Natural killer cell (primary cell): ENCODE results near the gene RNF111. TPM values are rescaled to one million over a fixed set of nuclear protein-coding genes. Genes with fewer than 3 reads are reported as not detected.

Experiments used
- ATAC-seq, 3 donors: fragments of 150-1000 bp in 2 of 3; fragments of 200-7000 bp in 1 of 3; cut with Tn5 transposase; 1 replicate in 1 of 3; 2 replicates in 2 of 3; pipeline ENCODE4 v1.10.0; 2021; ENCODE audit warnings: mild to moderate bottlenecking in 2 of 3, moderate library complexity in 2 of 3
- DNase-seq, 2 donors: peaks; one replicate each; pipeline versions ENCODE4 v3.0.0 to v3.0.0-alpha.2; 2013 to 2021; ENCODE audit warnings: mixed read lengths in 1 of 2
- H3K27ac ChIP-seq: one replicate; pipeline ENCODE4 v1.5.1; 2013; ENCODE audit warnings: mild to moderate bottlenecking, low read length
- H3K27me3 ChIP-seq: one replicate; pipeline ENCODE4 v1.6.1; 2013; ENCODE audit warnings: low read length; ENCODE audit not compliant: control insufficient read depth, insufficient read depth
- H3K36me3 ChIP-seq: one replicate; pipeline ENCODE4 v1.6.1; 2013; ENCODE audit warnings: low read length; ENCODE audit not compliant: control insufficient read depth, insufficient read depth
- H3K4me1 ChIP-seq: one replicate; pipeline ENCODE4 v1.6.1; 2013; ENCODE audit warnings: low read length; ENCODE audit not compliant: control insufficient read depth, insufficient read depth
- H3K4me3 ChIP-seq: one replicate; pipeline ENCODE4 v1.5.1; 2013; ENCODE audit warnings: low read length
- H3K9me3 ChIP-seq: one replicate; pipeline ENCODE4 v1.6.1; 2013; ENCODE audit warnings: low read length; ENCODE audit not compliant: control insufficient read depth, insufficient read depth
- H3K27ac Mint-ChIP-seq, 2 donors: one replicate each; pipeline ENCODE4 v1.8.0; 2022; ENCODE audit warnings: mild to moderate bottlenecking in 2 of 2, mixed read lengths in 2 of 2, moderate library complexity in 1 of 2
- H3K27me3 Mint-ChIP-seq, 2 donors: one replicate each; pipeline ENCODE4 v1.8.0; 2022; ENCODE audit warnings: low read depth in 2 of 2, mixed read lengths in 2 of 2
- H3K36me3 Mint-ChIP-seq: one replicate; pipeline ENCODE4 v1.8.0; 2022; ENCODE audit warnings: mixed read lengths
- H3K4me1 Mint-ChIP-seq, 2 donors: one replicate each; pipeline ENCODE4 v1.8.0; 2022; ENCODE audit warnings: mixed read lengths in 2 of 2
- H3K4me3 Mint-ChIP-seq: one replicate; pipeline ENCODE4 v1.8.0; 2022; ENCODE audit warnings: mild to moderate bottlenecking, moderate library complexity, mixed read lengths
- H3K9me3 Mint-ChIP-seq, 2 donors: one replicate each; pipeline ENCODE4 v1.8.0; 2022; ENCODE audit warnings: mixed read lengths in 2 of 2
- CTCF ChIP-seq: fragments of 200-600 bp; IDR thresholded peaks from one replicate; pipeline ENCODE4 v1.8.0; 2022; ENCODE audit warnings: antibody characterized with exemption
- WGBS: methylation state at CpG from one replicate; pipeline ENCODE4 v1.1.7; 2013; ENCODE audit warnings: missing lambda C conversion rate; ENCODE audit not compliant: insufficient coverage; 5-methylcytosine and 5-hydroxymethylcytosine counted together
- intact Hi-C: fragments of 100-400 bp; cut with micrococcal nuclease; formaldehyde crosslinking; loops from one replicate; pipeline ENCODE4 v1.14.2; 2022
- total RNA-seq, 4 donors: library from RNA; stranded (reverse); fragments of 120-200 nt in 1 of 4; gene quantifications; one replicate each; pipeline versions ENCODE4 v1.2.3 to v1.2.4, GENCODE V29; 2013 to 2022

RNF111 gene
- total RNA-seq, 3 donors from 2014 or later (not counting 1 experiment from before 2014, with no cell fraction given): 39.4 to 53.1 (median 46.0) TPM

DNA sequence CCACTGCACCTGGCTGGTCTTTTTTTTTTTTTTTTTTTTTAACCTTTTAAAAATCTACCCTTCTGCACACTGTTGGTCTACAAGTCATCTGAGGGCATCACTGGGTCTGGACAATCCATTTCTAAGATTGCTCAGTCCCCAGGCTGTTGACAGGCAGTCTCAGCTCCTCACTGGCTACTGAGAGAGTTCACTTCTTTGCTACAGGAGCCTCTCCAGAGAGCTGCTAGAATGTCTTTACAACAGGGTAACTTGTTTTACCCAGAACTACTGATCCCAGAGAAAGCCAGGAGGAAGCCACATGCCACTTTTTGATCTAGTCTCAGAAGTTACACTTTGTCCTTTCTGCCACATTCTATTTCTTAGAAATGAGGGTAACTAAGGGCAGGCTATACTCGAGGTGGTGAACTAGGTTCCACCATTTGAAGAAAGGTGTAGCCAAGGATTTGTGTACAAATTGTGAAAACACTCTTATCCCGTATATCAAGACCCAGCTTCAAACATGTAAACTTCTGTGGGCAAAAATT is 111.8 kb downstream of the RNF111 start:
- no peak for ATAC-seq
- no peak overlapping the region for H3K27ac Mint-ChIP-seq

DNA sequence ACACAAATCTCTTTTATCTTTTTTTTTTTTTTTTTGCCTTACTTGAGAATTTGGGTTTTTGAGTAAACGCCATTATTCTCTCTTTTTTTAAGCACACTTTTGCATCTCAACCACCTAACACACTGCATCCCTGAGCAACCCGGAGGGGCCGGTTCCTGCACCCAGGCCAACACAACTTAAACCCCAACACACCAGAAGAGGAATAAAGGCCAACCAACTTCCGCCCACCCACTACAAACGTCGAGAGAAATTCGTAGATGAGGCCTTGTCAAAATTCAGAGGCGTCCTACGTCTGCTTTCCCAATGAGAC is 117.1 kb downstream of the RNF111 start:
- peaks cover 3% of the 10 kb centered on the region for H3K36me3 ChIP-seq
- intact Hi-C loops: loop anchor here (10.0 kb wide), 1 partner anchor 120 kb away; the partner anchor contains the start of gene RNF111

More for the DNA sequence above, 111.8 kb downstream of the RNF111 start:
- TF ChIP-seq CTCF: no peak
- Histone ChIP-seq H3K4me3 (no peak overlapping the region), H3K4me1 (no peaks in the 10 kb centered on the region), H3K27ac (no peak overlapping the region), H3K36me3 (peaks cover 25% of the 10 kb centered on the region), H3K9me3 (no peaks in the 10 kb centered on the region), H3K27me3 (no peaks in the 10 kb centered on the region)
- Mint-ChIP-seq H3K4me3 (no peak overlapping the region), H3K9me3 (no peaks in the 10 kb centered on the region), H3K27me3 (no peaks in the 10 kb centered on the region), H3K36me3 (no peaks in the 10 kb centered on the region), H3K4me1 (peaks cover 1 to 2% of the 10 kb centered on the region in 2 donors)
- no peak for DNase-seq
- intact Hi-C loops: no loop called here
- WGBS: 59% methylated on average over 2 of the region's 2 CpGs

DNA sequence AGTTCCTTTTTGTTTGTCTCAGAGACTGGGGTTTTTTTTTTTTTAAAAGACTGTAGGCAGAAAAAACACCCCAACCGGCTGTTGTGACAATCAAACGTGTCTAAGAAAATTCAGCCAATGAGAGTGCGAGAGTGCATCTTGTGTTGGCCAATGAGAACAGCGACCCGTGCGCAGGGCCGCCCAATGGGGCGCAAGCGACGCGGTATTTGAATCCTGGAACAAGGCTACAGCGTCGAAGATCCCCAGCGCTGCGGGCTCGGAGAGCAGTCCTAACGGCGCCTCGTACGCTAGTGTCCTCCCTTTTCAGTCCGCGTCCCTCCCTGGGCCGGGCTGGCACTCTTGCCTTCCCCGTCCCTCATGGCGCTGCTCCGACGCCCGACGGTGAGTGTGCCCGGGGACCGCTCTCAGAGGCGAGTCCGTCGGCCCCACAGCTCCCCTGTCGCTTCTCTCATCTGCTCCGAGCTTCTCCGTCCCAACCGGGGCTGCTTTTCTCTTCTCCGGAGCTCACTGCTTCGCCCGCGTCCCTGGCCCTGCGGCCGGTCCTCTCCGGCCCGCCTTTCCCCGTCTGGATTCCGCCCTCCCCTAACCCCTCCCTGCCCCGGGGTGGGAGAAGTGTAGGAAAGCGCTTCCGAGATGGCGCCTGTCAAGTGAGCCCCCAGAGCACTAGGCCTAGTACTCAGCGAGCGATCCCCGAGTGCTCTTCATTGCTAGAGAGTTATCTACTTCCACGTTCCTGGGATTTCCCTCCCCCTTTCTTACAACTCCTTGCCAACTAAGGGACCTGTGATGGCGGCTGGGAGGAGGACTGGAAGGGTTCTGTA is 117.7 kb downstream of the RNF111 start, which contains the start of gene CCNB2:
CCNB2 (plus strand) TSS at position 235 of the 821 bp plus-strand sequence; CDS start at position 358, 123 bp downstream.
- DNase-seq (peak; percentile 80 to 95), ATAC-seq (peak; percentile 99 to 100 (median 100))
- H3K27ac Mint-ChIP-seq: peak within 1 kb of the TSS; percentile 94 to 95
- Histone ChIP-seq H3K4me3 (peak within 1 kb of the TSS; percentile 61), H3K9me3 (no peaks in the 10 kb centered on the region), H3K27me3 (no peaks in the 10 kb centered on the region), H3K27ac (peak within 1 kb of the TSS; percentile 57), H3K4me1 (peaks cover 5% of the 10 kb centered on the region), H3K36me3 (peaks cover under 1% of the 10 kb centered on the region)
- TF ChIP-seq CTCF: no peak
- no peaks in the 10 kb centered on the region for H3K9me3 Mint-ChIP-seq
- intact Hi-C loops: loop anchor here (5.0 to 10.0 kb wide), 2 partner anchors 120 to 387 kb away; partner anchors contain the start of gene RNF111
- H3K4me1 Mint-ChIP-seq: peaks cover 8 to 9% of the 10 kb centered on the region in 2 donors
- H3K36me3 Mint-ChIP-seq: no peaks in the 10 kb centered on the region
- WGBS: under 1% methylated on average over 45 of the region's 57 CpGs
- H3K27me3 Mint-ChIP-seq: no peaks in the 10 kb centered on the region
- H3K4me3 Mint-ChIP-seq: peak within 1 kb of the TSS; percentile 97

More for the DNA sequence above, 117.1 kb downstream of the RNF111 start:
- no peaks in the 10 kb centered on the region for H3K27me3 Mint-ChIP-seq
- ATAC-seq (no peak), DNase-seq (no peak)
- 4% methylated on average over 9 of the region's 9 CpGs for WGBS
- Histone ChIP-seq H3K9me3 (no peaks in the 10 kb centered on the region), H3K27me3 (no peaks in the 10 kb centered on the region), H3K27ac (peak overlapping the region; percentile 57), H3K4me3 (peak overlapping the region; percentile 61), H3K4me1 (peaks cover 5% of the 10 kb centered on the region)
- peak overlapping the region; percentile 94 to 95 for H3K27ac Mint-ChIP-seq
- no peak for TF ChIP-seq CTCF
- no peaks in the 10 kb centered on the region for H3K9me3 Mint-ChIP-seq
- H3K4me1 Mint-ChIP-seq: peaks cover 8 to 9% of the 10 kb centered on the region in 2 donors
- no peaks in the 10 kb centered on the region for H3K36me3 Mint-ChIP-seq
- peak overlapping the region; percentile 97 for H3K4me3 Mint-ChIP-seq
